Measurements from ENCODE around the gene TMEFF1.

The TMEFF1 gene

DNA sequence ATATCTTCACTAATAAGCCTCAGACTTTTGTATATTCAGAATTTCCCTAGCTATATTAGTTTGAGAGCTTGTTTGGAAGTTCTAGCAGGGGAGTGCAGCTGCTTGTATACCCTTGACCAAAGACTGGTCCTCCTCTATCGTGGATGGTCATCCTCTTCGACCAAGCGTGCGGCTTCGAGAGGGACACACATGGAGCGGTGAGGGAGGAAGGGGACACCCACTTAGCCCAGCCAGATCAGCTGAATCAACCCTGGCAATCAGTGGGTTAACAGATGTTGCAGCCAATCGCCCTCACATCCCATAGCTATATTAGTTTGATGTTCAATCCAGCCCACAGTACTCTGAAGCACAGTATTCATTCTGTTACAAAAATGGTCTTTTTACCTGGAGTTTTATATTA is 108.1 kb downstream of the TMEFF1 start:
- no peak for DNase-seq (ENCODE audit: low read depth)
- H3K4me3 ChIP-seq (ENCODE audit: low read length) = no peak overlapping the region
- TF ChIP-seq, protein P1, sequence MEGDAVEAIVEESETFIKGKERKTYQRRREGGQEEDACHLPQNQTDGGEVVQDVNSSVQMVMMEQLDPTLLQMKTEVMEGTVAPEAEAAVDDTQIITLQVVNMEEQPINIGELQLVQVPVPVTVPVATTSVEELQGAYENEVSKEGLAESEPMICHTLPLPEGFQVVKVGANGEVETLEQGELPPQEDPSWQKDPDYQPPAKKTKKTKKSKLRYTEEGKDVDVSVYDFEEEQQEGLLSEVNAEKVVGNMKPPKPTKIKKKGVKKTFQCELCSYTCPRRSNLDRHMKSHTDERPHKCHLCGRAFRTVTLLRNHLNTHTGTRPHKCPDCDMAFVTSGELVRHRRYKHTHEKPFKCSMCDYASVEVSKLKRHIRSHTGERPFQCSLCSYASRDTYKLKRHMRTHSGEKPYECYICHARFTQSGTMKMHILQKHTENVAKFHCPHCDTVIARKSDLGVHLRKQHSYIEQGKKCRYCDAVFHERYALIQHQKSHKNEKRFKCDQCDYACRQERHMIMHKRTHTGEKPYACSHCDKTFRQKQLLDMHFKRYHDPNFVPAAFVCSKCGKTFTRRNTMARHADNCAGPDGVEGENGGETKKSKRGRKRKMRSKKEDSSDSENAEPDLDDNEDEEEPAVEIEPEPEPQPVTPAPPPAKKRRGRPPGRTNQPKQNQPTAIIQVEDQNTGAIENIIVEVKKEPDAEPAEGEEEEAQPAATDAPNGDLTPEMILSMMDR (IDR thresholded peaks at IDR 0.05; ENCODE audit: insufficient read depth, low read depth, low read length, missing control alignments) = no peak

DNA sequence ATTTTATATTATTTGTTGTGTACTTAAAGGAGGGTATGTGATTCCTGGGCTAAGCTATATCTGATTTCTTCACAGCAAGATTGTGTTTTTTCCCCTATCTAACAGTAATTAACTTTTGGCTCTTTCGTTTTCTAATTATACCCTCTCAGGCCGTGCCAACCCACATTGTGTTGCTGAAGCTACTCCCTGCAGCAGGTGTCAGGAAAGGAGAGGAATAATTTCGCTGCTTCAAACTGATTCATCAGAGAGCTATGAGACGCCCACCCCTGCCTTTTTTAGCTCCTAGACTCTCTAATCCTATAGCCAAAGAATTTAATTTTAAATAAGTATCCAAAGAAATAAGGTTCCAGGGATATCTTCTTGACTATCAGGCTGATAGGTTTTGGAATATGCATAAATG is 108.7 kb downstream of the TMEFF1 start:
- TF ChIP-seq, protein P1 (IDR thresholded peaks at IDR 0.05; ENCODE audit: insufficient read depth, low read depth, low read length, missing control alignments) = no peak
- no peak for DNase-seq (ENCODE audit: low read depth)
- no peak overlapping the region for H3K4me3 ChIP-seq (ENCODE audit: low read length)

DNA sequence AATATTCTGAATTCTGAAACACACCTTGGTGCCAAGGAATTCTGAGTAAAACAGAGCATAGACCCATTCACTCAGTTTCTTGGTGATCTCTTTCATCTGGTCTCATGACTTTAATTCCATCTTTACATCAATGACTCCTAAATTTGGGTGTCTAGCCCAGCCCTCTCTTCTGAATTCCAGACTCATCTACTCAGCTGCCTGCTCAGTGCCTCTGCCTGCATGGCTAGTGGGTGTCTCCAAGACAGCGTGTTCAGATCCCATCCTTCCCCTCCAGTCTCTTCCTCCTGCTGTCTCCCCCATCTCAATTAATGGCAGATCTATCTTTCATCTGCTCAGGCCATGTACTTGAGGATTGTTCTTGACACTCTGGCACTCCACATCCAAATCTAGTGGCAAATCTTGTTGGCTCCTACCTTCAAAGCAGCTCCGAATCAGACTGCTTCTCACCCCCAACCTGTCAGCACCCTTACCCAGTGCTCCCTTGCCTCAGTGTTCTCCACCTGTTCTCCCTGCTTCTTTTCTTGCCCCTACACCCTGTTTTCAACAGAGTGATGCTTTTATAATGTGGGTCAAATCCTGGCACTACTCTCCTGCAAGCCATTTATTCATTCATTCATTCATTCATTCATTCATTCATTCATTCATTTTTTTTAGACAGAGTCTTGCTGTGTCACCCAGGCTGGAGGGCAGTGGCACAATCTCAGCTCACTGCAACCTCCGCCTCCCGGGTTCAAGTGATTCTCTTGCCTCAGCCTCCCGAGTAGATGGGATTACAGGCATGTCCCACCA is 110.3 kb downstream of the TMEFF1 start:
- TF ChIP-seq, protein P1 (IDR thresholded peaks at IDR 0.05; ENCODE audit: insufficient read depth, low read depth, low read length, missing control alignments) = no peak
- H3K4me3 ChIP-seq (ENCODE audit: low read length) = no peak overlapping the region
- no peak for DNase-seq (ENCODE audit: low read depth)

DNA sequence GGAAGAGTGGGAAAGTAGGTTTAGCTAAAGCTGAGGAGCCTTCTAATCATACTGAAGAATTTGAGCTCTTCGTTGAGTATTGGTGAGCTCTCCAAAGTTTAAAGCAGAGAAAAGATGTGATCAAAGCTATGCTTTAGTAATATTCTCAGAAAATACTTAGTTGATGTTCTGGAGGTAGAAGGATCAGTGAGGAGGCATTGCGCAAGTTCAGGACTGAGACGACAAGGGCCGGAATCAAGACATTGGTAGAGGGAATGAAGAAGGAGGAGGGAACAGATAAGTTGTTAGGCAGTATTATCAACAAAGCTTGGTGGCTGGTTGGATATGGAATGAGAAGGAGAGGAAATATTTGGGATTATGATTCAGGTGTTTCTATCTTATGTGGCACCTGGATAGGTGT is 112.0 kb downstream of the TMEFF1 start:
- TF ChIP-seq, protein P1 (IDR thresholded peaks at IDR 0.05; ENCODE audit: insufficient read depth, low read depth, low read length, missing control alignments) = no peak
- DNase-seq (ENCODE audit: low read depth) = no peak
- no peak overlapping the region for H3K4me3 ChIP-seq (ENCODE audit: low read length)

DNA sequence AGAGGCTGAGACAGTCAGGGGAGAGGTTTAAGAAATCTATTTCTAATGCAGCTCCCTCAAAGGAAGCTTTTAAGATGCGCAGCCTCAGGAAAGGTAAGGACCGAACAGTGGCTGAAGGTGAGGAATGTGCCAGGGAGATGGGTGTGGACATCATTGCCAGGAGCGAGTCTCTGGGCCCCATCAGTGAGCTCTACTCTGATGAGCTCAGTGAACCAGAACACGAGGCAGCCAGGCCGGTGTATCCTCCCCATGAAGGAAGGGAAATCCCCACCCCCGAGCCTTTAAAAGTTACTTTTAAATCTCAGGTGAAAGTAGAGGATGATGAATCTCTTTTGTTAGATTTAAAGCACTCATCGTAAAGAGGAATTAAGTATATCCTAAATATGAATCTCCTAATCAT is 113.1 kb downstream of the TMEFF1 start:
- no peak overlapping the region for H3K4me3 ChIP-seq (ENCODE audit: low read length)
- DNase-seq (ENCODE audit: low read depth) = no peak
- TF ChIP-seq, protein P1 (IDR thresholded peaks at IDR 0.05; ENCODE audit: insufficient read depth, low read depth, low read length, missing control alignments) = no peak

DNA sequence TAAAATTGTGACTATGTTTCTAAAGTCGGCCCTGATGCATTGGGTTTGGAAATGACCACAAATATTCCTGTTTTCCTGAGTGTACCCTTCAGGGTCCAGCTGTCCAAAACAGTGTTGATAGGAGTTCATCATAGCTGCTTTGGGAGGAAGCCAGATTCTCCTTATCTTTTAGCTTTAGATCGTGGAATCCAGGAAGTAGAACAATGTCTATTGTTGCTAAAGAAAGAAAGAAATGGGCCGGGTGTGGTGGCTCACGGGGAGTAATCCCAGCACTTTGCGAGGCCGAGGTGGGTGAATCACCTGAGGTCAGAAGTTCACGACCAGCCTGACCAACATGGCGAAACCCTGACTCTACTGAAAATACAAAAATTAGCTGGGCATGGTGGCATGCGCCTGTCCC is 114.4 kb downstream of the TMEFF1 start:
- TF ChIP-seq, protein P1 (IDR thresholded peaks at IDR 0.05; ENCODE audit: insufficient read depth, low read depth, low read length, missing control alignments) = no peak
- no peak overlapping the region for H3K4me3 ChIP-seq (ENCODE audit: low read length)
- DNase-seq (ENCODE audit: low read depth) = no peak

DNA sequence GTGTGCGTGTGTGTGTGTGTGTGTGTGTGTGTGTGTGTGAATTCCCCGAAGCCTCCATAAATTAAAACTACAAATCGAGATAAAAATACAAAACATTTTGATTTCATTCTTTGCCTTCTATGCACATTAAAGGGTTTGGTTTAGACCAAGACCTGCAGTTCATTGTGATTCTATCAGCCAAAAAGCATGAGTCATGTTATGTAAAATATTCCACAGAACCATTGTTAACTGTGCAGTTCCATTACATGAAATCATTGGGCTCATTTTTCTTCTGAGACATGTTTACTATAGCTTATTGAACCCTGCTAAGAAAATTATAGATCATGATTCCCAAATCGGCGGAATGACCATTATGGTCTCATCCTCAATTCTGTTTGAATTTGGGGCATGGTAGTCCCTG is 116.6 kb downstream of the TMEFF1 start:
- no peak overlapping the region for H3K4me3 ChIP-seq (ENCODE audit: low read length)
- TF ChIP-seq, protein P1 (IDR thresholded peaks at IDR 0.05; ENCODE audit: insufficient read depth, low read depth, low read length, missing control alignments) = no peak
- DNase-seq (ENCODE audit: low read depth) = no peak

Data from epithelial cell of esophagus (primary cell).